ENCODE measurements around the gene MAST3. TPM values are rescaled to one million over a fixed set of nuclear protein-coding genes. Genes with fewer than 3 reads are reported as not detected.

The MAST3 gene
- 2.3 and 6.8 TPM in 2 replicates for total RNA-seq

DNA sequence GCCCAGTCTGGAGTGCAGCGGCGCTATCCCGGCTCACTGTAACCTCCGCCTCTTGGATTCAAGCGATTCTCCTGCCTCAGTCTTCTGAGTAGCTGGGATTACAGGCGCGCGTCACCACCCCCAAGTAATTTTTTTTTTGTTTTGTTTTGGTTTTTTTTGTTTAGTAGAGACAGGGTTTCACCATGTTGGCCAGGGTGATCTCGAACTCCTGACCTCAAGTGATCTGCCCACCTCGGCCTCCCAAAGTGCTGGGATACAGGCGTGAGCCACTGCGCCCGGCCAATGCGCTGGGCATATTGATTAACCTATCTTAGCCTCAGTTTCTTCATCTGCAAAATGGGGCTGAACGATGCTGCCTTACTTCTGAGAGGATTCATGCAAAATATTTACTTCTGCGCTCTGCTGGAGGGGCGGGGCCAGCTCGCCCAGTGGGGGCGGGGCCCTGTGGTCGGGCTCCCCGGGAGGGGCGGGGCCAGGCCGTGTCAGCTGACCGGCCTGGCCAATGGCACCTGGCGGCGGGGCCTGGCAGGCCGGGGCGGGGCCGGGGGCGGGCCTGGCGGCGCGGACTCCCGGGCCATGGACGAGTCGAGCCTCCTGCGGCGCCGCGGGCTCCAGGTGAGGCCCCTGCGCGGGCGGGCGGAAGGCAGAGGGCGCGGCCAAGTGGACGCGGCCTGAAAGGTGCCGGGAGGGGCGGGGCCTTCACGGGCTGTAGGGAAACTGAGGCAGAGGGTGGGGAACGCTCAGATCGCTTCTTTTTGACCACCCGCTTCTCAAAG, at the start of gene MAST3:
TSS of gene MAST3 (plus strand) at position 562 of the 776 bp plus-strand sequence. CDS start at position 577, 15 bp downstream.

DNA sequence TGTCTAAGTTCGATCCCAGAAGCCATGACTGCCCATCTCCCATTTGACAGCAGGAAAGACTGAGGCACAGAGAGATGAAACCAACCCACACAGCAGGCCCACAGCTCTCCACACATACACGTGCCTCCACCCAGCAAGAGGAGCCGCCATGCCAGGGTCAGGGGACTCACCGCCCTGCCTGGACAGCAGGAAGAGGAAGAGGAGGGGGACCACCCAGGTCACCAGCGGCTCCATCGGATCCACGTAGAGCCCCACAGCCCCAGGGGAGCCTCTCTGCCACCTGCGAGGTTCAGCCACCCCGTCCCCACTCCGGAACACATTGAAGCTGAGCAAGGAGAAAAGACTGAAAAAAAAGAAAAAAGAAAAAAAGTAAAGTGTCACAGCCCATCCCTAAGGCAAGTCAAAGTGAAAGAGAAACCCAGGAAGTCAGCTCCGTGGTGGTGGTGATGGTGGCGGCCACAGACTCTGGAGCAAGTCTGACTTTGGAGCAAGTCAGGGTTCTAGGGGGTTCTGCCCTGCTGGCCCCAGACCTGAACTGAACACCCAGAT, 10.9 kb upstream of the MAST3 start, which contains the start of gene IL12RB1:
TSS of gene IL12RB1 (minus strand) at position 345 of the 549 bp plus-strand sequence. CDS start at position 234, 111 bp downstream.

DNA sequence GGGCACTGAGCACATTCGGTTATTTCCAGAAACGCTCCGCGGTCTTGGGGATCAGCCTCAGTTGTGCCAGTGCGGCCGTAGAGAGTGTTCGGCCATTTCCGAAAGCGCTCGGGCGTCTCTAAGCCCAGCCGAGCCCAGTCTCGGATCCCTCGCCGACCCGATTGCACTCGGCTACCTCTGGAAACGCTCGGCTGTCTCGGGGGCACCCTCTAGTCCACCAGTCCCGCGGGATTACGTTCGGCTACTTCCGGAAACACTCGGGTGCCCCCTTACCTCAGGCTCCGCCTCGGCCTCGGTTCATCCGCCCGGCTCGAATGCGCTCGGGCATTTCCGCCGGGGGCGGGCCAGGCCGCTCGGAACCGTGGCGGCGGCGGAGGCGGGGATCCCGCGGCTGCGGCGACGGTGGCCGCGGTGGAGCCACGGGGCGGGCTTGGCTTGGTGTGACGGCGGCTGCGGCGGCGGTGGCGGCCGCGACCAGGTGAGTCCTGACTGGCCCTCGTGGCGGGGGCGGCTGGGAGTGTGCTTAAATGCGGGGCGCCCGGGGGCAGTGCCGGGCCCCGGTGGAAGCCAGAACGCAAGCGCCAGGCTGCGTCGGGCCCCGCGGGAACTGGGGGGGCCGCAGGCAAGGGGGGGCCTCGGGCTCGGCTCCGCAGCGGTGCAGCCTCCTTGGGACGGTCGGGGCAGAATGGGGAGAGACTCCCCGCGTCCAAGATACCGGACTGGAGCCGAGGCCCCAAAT, 55.4 kb downstream of the MAST3 start, which contains the start of gene PIK3R2:
TSS of gene PIK3R2 (plus strand) at position 347 of the 739 bp plus-strand sequence. CDS start 2,717 bp downstream, outside the sequence.

DNA sequence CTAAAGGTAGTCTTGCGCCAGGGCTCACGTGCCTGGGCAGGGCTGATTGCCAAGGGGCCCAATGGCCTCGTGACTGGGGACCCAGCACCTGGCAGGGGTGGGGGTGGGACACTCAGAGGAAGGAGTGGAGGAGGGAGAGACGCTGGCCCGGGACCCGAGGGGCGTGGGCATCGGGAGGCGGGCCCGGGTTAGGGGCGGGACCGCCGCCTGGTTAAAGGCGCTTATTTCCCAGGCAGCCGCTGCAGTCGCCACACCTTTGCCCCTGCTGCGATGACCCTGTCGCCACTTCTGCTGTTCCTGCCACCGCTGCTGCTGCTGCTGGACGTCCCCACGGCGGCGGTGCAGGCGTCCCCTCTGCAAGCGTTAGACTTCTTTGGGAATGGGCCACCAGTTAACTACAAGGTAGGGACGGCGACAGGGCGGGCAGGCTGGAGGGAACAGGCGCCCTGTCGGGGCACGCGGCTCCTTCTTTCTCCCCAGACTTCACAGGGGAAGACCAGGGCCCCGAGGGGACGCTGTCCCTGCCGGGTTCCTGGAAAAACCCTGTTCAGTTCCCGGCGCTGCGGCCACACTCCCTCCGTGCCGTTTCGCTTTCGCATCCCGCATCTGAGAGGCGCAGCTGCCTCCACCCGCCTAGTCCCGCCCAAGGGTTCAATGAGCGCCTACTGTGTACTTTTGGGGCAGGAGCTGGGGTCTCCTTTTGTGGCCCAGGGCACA, 76.2 kb downstream of the MAST3 start, which contains the start of gene IFI30:
TSS of gene IFI30 (plus strand) at position 242 of the 717 bp plus-strand sequence. CDS start at position 271, 29 bp downstream.

DNA sequence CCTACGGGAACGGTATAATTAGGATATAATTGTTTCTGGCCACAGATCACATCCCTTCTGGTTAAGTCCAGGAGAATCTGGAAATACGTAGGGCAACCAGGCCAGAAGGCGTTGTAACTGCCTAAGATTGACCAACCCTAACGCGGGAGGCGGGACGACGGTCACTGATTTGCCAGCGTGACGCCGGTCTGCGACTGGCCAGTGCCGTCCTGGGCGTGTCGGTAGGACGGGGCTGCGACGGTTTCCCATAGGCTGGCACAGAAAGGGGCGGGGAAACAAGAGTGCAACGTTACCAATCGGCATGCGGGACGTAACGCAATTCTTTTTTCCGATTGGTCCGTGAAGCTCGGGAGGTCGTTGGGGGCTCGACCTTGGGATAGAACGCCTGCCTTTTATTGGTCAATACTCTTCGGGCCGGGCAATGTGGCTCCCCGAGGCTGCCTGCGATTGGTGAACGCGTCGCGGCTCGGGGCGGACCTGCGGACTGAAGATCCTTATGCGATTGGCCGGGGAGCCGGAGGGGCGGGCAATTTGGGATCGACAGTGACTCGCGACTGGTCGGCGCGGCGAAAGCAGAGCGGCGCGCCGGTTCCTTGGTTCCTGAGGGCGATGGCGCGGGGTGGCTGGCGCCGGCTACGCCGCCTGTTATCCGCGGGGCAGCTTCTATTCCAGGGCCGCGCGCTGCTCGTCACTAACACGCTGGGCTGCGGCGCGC, 95.3 kb downstream of the MAST3 start, which contains the start of gene MPV17L2:
TSS of gene MPV17L2 (plus strand) at position 546 of the 715 bp plus-strand sequence. CDS start at position 610, 64 bp downstream.

Other genes starting within 250 kb of the MAST3 start
- gene JAK3, start 249.8 kb upstream of the MAST3 start, total RNA-seq = 13.8 and 17.3 TPM in 2 replicates
- gene RPL18A, start 237.9 kb upstream of the MAST3 start, total RNA-seq = 1,626 and 1,782 TPM in 2 replicates
- not detected in 2 replicates for gene SLC5A5, start 225.8 kb upstream of the MAST3 start, total RNA-seq
- 38.2 and 77.6 TPM in 2 replicates for gene CCDC124, start 164.8 kb upstream of the MAST3 start, total RNA-seq
- 0.90 TPM in 1 of 2 replicates, not detected in the other for gene KCNN1, start 130.7 kb upstream of the MAST3 start, total RNA-seq
- gene ARRDC2, start 89.6 kb upstream of the MAST3 start, total RNA-seq = 11.7 and 67.3 TPM in 2 replicates
- gene IL12RB1, start 10.8 kb upstream of the MAST3 start, total RNA-seq = 0.16 TPM in 1 of 2 replicates, not detected in the other
- 13.4 and 17.5 TPM in 2 replicates for gene PIK3R2, start 55.4 kb downstream of the MAST3 start, total RNA-seq
- gene IFI30, start 76.0 kb downstream of the MAST3 start, total RNA-seq = 13.1 and 26.9 TPM in 2 replicates
- gene MPV17L2, start 95.4 kb downstream of the MAST3 start, total RNA-seq = 74.0 and 75.2 TPM in 2 replicates
- 1.5 and 6.7 TPM in 2 replicates for gene RAB3A, start 106.3 kb downstream of the MAST3 start, total RNA-seq
- 3.2 and 5.2 TPM in 2 replicates for gene PDE4C, start 128.7 kb downstream of the MAST3 start, total RNA-seq
- 0.81 and 2.0 TPM in 2 replicates for gene IQCN, start 176.7 kb downstream of the MAST3 start, total RNA-seq
- 57.8 and 107 TPM in 2 replicates for gene JUND, start 183.8 kb downstream of the MAST3 start, total RNA-seq
- gene LSM4, start 225.3 kb downstream of the MAST3 start, total RNA-seq = 162 and 199 TPM in 2 replicates
- 3.4 and 7.8 TPM in 2 replicates for gene PGPEP1, start 242.8 kb downstream of the MAST3 start, total RNA-seq